Measurements from ENCODE around the gene DNAJA2.

The DNAJA2 gene

DNA sequence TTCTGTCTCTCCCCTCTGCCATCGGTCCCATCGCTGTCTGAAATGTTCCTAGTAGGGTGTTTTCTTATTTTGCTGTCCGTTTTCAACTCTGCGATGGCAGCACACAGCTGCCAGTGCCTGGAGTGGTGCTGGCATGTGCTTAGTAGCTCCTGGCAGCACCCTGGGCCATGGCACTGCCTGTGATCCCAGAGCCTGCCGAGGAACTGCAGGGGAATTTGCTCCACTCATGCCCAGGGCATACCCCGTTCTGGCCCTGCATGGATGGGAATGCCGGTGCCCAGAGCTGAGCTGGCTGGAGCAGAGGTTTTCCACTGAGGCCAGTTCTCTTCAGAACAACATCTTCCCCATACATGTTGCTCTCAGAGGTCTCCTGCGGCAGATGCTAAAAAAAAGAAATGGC lies 46.2 kb downstream of the DNAJA2 start:
- DNase-seq (ENCODE audit: low spot score): no peak

DNA sequence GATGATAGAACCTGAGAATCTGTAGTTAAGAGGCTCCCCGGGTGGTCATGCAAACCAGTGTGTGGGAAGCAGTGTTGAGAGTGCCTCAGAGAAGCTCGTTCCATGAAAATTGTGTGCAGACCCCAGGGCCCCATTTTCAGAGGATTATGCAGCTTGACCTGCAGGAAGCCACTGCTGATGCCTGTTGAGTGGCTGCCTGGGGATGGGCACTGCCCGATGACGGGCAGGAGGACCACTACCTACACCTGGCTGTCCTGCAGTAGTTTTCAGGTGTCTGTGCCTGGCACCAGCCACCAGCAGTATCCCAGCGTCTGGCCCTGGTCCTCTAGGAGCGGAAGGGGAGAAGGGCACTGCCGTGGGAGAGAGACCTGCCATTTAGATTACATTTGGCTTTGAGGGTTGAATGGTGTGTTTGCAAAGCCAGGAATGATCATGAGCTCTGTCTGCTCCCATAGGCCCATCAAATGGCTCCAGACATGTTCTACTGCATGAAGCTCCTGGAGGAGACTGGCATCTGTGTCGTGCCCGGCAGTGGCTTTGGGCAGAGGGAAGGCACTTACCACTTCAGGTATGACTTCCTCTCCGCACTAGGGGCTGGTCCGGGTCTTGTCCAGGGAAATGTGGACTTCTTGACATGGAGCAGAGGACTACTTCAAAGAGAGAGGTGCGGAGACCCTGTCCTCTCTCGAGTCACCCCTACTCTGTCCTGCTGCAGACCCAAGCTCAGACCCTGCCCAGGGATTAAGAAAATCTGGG lies 46.8 kb downstream of the DNAJA2 start:
- DNase-seq (ENCODE audit: low spot score): no peak

DNA sequence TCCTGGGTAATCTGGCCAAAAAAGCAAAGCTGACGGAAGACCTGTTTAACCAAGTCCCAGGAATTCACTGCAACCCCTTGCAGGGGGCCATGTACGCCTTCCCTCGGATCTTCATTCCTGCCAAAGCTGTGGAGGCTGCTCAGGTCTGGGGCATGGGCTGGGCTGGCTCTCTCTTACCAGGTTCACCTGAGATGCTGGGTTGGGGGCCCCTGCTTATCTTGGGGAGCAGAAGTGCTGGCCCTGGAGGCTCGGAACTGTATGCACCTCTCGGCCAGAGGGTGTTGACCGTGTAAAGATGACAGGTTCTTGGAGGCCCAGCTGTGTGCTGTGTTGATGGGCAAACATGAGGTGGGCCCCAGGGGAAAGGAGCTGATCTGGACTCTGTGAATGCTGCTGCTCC lies 49.1 kb downstream of the DNAJA2 start:
- no peak for DNase-seq (ENCODE audit: low spot score)

DNA sequence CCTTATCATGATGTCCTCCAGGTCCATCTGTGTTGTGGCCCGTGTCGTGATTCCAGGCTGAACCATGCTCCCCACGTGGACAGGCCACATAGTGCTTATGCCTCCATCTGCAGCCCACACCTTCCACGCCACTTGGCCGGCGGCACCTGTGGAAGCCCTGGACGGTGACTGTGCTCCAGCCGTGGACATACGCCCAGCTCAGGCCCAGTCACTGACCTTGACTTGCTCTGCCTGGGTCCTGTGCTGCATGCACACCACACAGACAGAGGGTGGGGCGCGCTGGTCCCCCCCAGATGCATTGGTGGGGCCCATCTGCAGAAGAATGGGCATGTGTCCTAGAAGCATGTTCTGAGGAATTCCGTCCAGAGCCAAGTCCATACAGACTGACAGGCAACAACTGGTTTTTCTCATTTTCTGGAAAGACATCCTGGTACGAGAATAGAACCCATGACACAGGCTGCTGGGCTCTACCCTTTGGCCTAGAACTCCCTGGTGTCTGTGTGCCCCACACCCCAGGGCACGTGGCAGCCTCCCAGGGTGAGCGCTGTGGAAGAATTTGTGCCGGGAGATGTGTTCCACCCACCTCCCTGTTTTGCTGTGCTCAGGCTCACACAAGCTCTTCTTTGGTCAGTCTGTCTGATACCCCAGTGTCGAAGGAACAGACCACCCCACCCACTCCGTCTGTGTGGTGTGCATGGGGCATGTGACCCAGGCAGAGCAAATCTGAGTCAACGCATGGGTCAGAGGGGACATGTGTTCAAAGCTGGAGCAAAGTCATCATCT lies 49.8 kb downstream of the DNAJA2 start:
- no peak for DNase-seq (ENCODE audit: low spot score)

DNA sequence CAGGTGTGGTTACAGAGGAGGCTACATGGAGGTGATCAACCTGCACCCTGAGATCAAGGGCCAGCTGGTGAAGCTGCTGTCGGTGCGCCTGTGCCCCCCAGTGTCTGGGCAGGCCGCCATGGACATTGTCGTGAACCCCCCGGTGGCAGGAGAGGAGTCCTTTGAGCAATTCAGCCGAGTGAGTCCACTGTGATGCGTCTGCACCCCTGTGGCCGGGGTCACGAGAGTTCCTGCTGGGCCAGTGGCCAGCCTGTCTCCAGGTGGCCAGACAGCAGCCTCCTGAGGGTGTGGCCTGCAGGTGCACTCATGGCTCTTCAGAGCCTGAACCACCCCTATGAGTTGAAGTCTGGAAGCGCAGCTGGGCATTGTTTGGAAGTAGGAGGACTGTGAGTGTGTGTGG lies 51.2 kb downstream of the DNAJA2 start:
- no peak for DNase-seq (ENCODE audit: low spot score)

DNA sequence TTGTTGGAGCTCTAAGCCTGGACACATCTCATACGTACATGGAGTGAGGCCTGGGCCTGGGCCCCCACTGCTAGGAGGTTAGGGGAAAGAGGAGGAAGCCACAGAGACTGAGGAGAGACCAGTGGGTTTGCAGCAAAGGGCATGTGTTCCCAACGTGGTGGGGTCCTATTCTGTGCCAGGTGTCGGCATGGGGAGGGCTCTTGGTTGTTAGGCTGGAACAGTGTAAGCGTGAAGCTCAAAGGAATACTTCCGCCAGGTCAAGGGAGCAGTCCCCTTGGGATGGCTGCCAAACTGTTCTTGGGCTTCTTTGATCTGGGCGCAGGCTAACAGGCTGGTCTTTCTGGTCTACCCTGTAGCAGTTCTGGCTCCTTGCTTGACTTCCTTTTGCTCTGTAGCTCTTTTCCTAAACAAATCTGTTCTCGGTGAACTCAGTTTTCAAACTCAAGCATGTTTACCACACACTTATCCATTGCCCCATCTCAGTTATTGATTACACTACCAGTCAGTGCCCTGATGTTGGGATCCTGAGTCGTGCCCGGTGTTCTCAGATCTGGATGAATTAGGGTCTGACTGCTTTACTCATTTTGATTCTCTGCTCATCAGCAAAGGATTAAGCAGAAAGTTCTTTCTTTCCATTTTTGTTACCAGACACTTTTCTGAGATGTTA lies 52.9 kb downstream of the DNAJA2 start:
- DNase-seq (ENCODE audit: low spot score): no peak

DNA sequence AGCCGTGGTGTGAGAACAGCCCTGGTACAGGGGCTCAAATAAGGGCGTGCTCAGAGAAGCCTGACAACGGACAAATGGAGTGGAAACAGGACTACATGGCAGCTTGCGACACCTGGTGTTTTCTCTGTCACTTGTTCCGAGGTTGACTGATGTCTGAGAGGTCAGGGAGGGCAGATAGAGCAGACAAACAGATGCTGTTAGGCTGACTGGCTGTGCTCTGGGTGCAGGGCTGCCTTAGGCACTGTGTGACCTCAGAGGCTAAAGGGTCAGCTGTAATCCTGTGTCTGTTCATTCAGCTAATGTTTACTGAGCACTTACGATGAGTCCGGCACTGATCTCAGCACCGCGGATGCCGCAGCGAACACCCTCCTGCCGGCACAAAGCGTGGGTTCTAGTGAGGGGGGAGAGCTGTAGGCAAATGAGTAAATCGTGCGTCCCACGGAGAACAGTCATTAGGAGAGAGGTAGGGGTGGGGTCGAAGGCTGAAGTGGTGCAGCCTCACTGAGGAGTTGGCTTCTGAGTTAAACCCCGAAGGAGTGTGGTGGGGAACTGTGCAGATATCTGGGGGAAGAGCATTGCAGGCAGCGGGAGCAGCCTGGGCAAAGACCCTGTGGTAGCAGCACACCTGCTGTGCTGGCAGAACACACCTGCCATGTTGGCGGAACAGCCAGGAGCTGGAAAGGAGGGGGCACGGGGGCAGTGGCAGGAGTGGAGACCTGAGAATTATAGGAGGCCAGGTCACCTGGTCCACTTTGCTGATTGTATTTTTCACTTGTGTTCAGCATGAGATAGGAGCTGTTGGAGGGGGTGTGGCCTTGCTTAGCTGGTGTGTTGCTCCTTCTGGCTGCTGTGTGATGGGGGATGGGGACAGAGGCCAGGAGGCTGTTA lies 54.3 kb downstream of the DNAJA2 start:
- peak; percentile 92 for DNase-seq (ENCODE audit: low spot score)

DNA sequence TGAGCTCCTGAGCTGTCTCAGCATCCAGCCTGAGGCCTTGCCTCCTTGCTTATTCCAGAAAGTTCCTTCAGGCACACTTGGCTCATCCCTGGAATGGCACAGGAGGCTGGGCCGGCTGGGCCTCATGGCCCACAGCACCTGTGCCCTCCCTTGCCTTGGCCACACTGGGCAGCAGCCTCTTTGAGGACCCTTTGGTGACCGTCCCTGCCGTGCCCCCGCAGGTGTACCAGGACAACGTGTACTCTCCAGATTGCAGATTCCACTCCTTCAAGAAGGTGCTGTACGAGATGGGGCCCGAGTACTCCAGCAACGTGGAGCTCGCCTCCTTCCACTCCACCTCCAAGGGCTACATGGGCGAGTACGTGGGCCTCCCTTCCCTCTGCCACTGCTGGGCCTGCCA lies 55.1 kb downstream of the DNAJA2 start:
- DNase-seq (ENCODE audit: low spot score): no peak

DNA sequence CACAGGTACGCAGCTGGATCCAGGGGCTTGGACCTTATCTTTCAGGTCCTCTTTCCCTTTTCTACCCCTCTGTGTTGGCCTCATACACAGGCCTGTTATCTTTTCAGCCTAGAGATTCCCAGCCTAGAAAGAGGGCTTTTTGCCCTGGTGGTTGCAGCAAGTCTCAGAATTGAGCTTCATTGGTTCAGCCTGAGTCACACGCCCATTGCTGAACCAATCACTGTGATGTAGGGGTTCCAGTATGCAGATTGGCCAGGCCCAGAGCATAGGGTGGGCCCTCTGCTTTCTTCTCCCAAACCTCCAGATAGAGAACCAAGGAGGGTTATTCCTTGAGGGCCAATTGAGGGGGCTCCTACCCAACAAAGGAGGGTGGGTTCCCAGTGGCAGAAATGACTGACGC lies 56.5 kb downstream of the DNAJA2 start:
- peak; percentile 71 for DNase-seq (ENCODE audit: low spot score)

DNA sequence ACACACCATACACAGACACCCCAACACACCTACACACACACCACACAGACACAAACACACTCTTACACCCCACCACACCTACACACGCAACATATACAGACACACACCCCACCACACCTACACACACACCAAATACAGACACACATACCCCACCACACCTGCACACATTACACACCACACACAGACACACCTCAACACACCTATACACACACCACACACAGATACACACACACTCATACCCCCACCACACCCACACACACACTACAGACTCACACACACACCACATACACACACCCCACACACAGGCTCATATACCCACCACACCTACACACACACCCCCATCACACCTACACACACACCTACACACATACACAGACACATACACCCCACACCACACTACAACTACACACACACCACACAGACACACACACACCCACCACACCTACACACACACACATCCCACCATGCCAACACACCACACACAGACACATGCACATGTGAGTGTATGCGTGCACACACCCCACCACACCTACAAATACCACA lies 57.9 kb downstream of the DNAJA2 start:
- no peak for DNase-seq (ENCODE audit: low spot score)

DNA sequence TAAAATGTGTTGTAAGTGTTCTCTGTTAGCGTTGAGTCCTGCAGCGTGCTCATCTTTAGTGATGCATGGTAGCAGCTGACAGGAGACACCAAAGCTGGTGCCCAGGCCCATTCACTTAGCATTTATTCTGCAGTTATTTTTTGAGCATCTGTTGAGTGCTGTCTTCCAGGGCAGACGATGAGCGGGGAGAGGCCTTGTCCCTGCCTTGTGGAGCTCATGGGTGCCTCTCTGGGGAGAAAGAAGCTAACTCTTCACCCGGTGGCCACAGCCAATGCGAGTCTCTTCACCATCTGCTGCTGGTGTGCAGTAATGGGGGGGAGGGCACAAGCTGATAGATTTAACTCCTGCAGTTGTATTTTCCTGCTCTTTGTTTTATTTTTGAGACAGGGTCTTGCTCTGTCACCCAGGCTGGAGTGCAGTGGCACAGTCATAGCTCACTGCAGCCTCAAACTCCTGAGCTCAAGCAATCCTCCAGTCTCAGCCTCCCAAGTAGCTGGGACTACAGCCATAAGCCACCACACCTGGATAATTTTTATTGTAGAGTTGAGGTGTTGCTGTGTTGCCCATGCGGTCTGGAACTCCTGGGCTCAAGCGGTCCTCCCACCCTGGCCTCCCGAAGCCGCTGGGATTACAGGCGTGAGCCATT lies 58.8 kb downstream of the DNAJA2 start:
- peak; percentile 36 for DNase-seq (ENCODE audit: low spot score)

DNA sequence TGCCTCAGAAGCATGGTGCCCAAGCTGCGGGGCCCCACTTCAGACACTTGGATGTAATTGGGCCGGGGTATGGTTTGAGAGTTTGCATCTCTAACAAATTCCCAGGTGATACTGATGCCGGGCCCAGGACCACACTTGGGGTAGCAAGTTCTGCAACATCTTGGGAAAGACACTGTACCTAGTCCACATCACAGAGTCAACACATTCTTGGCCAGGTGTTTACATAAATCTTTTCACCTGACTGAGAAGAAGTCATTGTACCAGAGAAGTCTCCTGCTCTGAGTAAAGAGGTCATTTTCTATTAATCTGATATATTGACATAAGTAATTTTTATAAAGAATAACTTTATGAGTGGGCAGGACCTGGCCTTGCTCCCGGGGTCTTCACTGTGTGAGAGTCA lies 61.8 kb downstream of the DNAJA2 start:
- DNase-seq (ENCODE audit: low spot score): no peak

DNA sequence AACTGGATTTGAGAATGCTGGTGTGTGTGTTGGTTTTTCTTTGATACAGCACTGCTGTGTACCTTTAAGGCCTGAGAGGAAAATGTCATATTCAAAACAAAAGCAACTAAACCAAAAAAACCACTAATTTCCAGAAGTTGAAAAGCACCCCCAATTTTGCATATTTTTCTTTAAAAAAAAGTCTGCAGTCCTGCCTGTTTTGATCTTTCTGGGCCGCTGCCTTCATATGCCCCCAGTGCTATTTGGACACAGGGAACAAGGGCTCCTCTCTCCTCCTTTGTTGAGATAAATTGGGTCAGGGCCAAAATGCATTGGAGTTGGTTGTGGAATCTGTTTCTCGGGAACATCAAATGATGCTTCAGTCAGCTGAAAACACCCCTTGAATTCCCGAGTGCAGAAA lies 62.4 kb downstream of the DNAJA2 start:
- peak; percentile 47 for DNase-seq (ENCODE audit: low spot score)

DNA sequence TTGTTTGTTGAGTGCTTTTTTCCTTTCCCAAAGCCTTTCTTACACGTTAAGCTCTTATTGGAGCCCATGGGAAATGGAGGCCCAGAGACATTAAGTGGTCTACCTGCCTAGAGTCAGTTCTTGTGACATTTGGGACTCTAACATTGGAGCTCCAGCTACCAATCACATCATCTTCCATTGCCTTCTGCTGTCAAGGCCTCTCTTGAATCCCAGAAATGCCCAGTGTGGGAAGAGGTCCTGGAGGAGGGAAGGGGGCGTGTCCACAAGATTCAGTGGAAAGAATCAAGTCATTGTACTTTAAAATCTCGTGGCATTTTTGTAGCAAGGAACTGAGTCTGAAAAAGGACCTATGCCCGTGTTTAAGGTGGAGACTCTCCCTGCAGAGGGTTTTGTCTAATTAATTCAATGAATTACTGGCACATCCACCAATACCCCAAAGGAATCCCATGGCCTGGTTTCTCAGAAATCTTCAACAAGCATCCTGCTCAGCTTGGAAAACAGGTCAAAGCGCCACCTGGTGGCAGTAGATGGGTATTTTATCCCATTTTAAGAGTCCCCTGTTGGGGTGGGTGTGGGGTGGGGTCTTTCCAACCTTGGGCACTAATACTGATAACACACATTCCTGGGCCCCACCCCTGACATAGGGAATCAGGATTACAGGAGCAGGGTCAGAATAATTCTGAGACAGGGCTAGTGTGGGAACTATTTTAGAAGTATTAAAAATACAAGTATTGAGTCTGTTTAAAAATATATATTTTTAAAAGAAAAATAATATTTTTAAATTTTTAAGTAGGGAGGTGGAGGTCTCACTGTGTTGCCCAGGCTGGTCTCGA lies 64.7 kb downstream of the DNAJA2 start:
- DNase-seq (ENCODE audit: low spot score): peak; percentile 81

DNA sequence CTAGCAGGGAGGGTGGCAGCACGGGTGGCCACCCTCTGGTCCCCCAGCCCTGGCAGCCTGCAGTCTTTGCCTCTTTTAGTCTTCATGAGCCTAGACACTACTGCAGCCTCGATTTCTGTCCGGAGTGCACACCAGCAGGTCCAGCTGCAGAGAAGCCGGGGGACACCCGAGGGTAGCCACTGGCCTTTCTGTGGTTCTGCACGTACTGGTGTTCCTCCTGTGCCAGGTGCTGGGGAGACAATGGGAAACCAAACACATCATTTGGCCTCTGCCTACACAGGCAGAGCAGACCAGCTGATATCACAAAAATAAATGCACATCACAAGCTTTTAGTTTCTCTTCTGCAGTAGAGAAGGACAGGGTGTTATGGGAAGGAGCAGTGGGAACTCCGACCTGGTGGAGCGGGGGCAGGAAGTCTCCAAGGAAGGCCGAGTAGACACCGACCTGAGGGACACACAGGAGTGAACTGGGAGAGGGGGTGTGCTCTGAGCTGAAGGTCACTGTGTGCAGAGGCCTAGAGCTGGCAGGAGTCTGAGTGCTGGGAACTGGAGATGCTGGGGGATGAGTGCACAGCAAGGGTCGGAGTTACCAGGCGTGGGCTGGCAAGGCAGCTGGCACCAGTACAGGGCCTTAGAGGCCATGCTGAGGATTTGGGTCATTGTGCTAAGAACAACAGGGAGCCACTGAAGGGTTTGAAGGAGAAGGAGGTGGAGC lies 66.3 kb downstream of the DNAJA2 start:
- DNase-seq (ENCODE audit: low spot score): no peak

DNA sequence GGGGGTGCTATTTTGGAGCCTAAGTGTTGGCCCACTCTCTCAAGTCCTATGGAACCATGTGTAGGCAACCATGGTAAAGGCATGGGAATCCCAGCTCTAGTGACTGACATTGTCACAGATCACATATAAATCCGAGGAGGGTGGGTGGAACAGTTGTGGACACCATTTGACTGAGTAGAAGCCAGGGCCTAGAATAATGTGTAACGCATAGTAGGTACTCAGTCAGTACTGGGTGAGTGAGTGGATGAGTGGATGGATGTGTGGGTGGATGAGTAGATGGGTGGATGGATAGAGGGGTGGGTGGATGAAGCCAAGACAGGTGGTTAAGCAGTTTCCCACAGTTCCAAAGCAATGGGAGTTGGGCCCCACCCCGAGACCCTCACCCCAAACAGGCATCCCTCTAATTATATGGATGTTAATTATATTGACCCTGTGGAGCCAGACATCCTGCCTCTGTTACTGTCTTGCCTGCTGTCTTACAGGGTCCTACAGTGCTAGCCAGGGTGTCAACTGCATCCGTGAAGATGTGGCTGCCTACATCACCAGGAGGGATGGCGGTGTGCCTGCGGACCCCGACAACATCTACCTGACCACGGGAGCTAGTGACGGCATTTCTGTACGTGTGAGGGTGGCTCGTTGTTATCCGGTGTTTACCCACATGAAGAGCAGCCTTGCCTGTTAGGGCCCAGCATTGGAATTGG lies 67.0 kb downstream of the DNAJA2 start:
- no peak for DNase-seq (ENCODE audit: low spot score)
